GM23248 (cell line): ENCODE measurements around the gene RARA. TPM values are rescaled to one million over a fixed set of nuclear protein-coding genes. Genes with fewer than 3 reads are reported as not detected.
"Not testable (repeated sequence)": the region's sequence is repeated elsewhere in the genome, so short reads cannot be mapped to it uniquely, and the experiment has no call there.

Experiments used
- DNase-seq: peaks from one replicate; pipeline ENCODE4 v3.0.0-alpha.2; 2015
- H2AFZ ChIP-seq: fragments of 200-600 bp; sonication (generic); 2 replicates; pipeline ENCODE4 v1.6.1; 2016; ENCODE audit warnings: antibody characterized with exemption
- H3F3A ChIP-seq: fragments of 200-600 bp; sonication (generic); 2 replicates; pipeline ENCODE4 v1.6.1; 2016; ENCODE audit warnings: mild to moderate bottlenecking, antibody characterized with exemption, mixed run types; ENCODE audit not compliant: insufficient read depth
- H3K27ac ChIP-seq: fragments of 200-600 bp; sonication (generic); 2 replicates; pipeline ENCODE4 v1.5.1; 2016; ENCODE audit warnings: mild to moderate bottlenecking
- H3K27me3 ChIP-seq: fragments of 200-600 bp; sonication (generic); replicated peaks from 2 replicates; pipeline ENCODE4 v1.6.1; 2016; ENCODE audit warnings: mild to moderate bottlenecking; ENCODE audit not compliant: insufficient read depth
- H3K36me3 ChIP-seq: fragments of 200-600 bp; sonication (generic); 2 replicates; pipeline ENCODE4 v1.6.1; 2016; ENCODE audit warnings: low read depth, mild to moderate bottlenecking
- H3K4me1 ChIP-seq: fragments of 200-600 bp; sonication (generic); 2 replicates; pipeline ENCODE4 v1.6.1; 2016; ENCODE audit warnings: mild to moderate bottlenecking; ENCODE audit not compliant: insufficient read depth
- H3K4me2 ChIP-seq: fragments of 200-600 bp; sonication (generic); one replicate; pipeline ENCODE4 v1.6.1; 2016; ENCODE audit warnings: mild to moderate bottlenecking; ENCODE audit not compliant: unreplicated experiment
- H3K4me3 ChIP-seq: fragments of 200-600 bp; sonication (generic); 2 replicates; pipeline ENCODE4 v1.5.1; 2016; ENCODE audit warnings: mild to moderate bottlenecking
- H3K79me2 ChIP-seq: fragments of 200-600 bp; sonication (generic); 2 replicates; pipeline ENCODE4 v1.6.1; 2016; ENCODE audit warnings: mild to moderate bottlenecking; ENCODE audit not compliant: insufficient read depth
- H3K9ac ChIP-seq: fragments of 200-600 bp; sonication (generic); 2 replicates; pipeline ENCODE4 v1.6.1; 2016; ENCODE audit warnings: mild to moderate bottlenecking
- H3K9me2 ChIP-seq: fragments of 200-600 bp; sonication (generic); 2 replicates; pipeline ENCODE4 v1.6.1; 2016; ENCODE audit warnings: mixed run types, mild to moderate bottlenecking, moderate library complexity; ENCODE audit not compliant: insufficient read depth
- H3K9me3 ChIP-seq: fragments of 200-600 bp; sonication (generic); one replicate; pipeline ENCODE4 v1.6.1; 2017; ENCODE audit warnings: low read depth
- H4K20me1 ChIP-seq: fragments of 200-600 bp; sonication (generic); 2 replicates; pipeline ENCODE4 v1.6.0; 2016; ENCODE audit not compliant: insufficient read depth
- EZH2 ChIP-seq: fragments of 200-600 bp; sonication (generic); IDR thresholded peaks from 2 replicates; pipeline ENCODE4 v1.6.1; 2018; ENCODE audit warnings: antibody characterized with exemption, mild to moderate bottlenecking; ENCODE audit not compliant: insufficient read depth, poor library complexity, severe bottlenecking
- EZH2phosphoT487 ChIP-seq: fragments of 200-600 bp; sonication (generic); IDR thresholded peaks from 2 replicates; pipeline ENCODE4 v1.6.1; 2018; ENCODE audit warnings: antibody characterized with exemption, moderate library complexity, mild to moderate bottlenecking, low read depth; ENCODE audit not compliant: insufficient read depth
- whole genome bisulfite sequencing, 2 experiments: methylation state at CpG; one replicate each; pipeline ENCODE4 v1.1.6; 2015 to 2017; ENCODE audit warnings: low lambda C conversion rate in 2 of 2, low coverage in 1 of 2; ENCODE audit errors: missing lambda C conversion rate in 2 of 2; 5-methylcytosine and 5-hydroxymethylcytosine counted together
- in situ Hi-C: fragments of 300-500 bp; cut with MboI; formaldehyde crosslinking; loops from 2 replicates; pipeline ENCODE4 v1.15.0; 2020
- polyA plus RNA-seq: library from polyadenylated mRNA; unstranded; fragments of >200 nt; fragmentation: Nextera tagmentation; extraction: Ambion mirVana; gene quantifications from 2 replicates; pipeline ENCODE4 v1.2.1, GENCODE V29; 2016
- total RNA-seq: library from RNA; depleted of rRNA; stranded (reverse); fragments of >200 nt; shearing (Covaris generic); gene quantifications from 2 replicates; pipeline ENCODE4 v1.2.3, GENCODE V29; 2014

The RARA gene
- total and polyA plus RNA-seq, 2 experiments from 2014 or later, result 23.7 to 38.9 TPM

GRCh38 chr17:40301315-40301714 is 7.7 kb upstream of the RARA start:
- no peaks in the 10 kb centered on the region for H3K36me3 ChIP-seq
- no peak overlapping the region for H3K27ac ChIP-seq
- no peak overlapping the region for H3K4me3 ChIP-seq
- no peaks in the 10 kb centered on the region for H3K27me3 ChIP-seq
- no peak for DNase-seq
- peaks cover 37% of the 10 kb centered on the region for H3K4me1 ChIP-seq
- H3K79me2 ChIP-seq, result no peaks in the 10 kb centered on the region
- in situ Hi-C loops, result loop anchor here (10.0 kb wide), 1 partner anchor 53 kb away; no protein-coding TSS in a partner anchor
- H2AFZ ChIP-seq, result no peak overlapping the region
- H3K9ac ChIP-seq, result no peak overlapping the region
- no peak overlapping the region for H3K4me2 ChIP-seq
- peaks cover 51% of the 10 kb centered on the region for H3F3A ChIP-seq
- no peaks in the 10 kb centered on the region for H4K20me1 ChIP-seq
- WGBS, 2 experiments, result 68 to 81% methylated on average over 4 of the region's 4 CpGs
- H3K9me3 ChIP-seq, result no peaks in the 10 kb centered on the region
- no peaks in the 10 kb centered on the region for H3K9me2 ChIP-seq
- TF ChIP-seq EZH2 (no peak), EZH2phosphoT487 (no peak)

GRCh38 chr17:40303009-40303657 is 5.8 kb upstream of the RARA start:
- Histone ChIP-seq H3K4me2 (peak overlapping the region; percentile 60), H3K27me3 (no peaks in the 10 kb centered on the region), H3K79me2 (no peaks in the 10 kb centered on the region), H3K4me3 (peak overlapping the region; percentile 30), H3K4me1 (peaks cover 54% of the 10 kb centered on the region), H3F3A (peaks cover 63% of the 10 kb centered on the region), H3K9ac (peak overlapping the region; percentile 77), H4K20me1 (no peaks in the 10 kb centered on the region), H3K9me2 (no peaks in the 10 kb centered on the region), H3K9me3 (no peaks in the 10 kb centered on the region), H3K36me3 (no peaks in the 10 kb centered on the region), H2AFZ (no peak overlapping the region), H3K27ac (peak overlapping the region; percentile 97)
- TF ChIP-seq EZH2phosphoT487, result no peak
- TF ChIP-seq EZH2, result no peak
- in situ Hi-C loops, result loop anchor here (10.0 kb wide), 1 partner anchor 52 kb away; no protein-coding TSS in a partner anchor
- peak; percentile 81 for DNase-seq
- WGBS, 2 experiments, result 5 to 8% methylated on average over 4 of the region's 4 CpGs

GRCh38 chr17:40303708-40304551 is 5.0 kb upstream of the RARA start:
- WGBS, 2 experiments, result 0 to 4% methylated on average over 5 of the region's 5 CpGs

GRCh38 chr17:40304552-40304863 is 4.5 kb upstream of the RARA start:
- peak overlapping the region; percentile 60 for H3K4me2 ChIP-seq
- peaks cover 62% of the 10 kb centered on the region for H3F3A ChIP-seq
- in situ Hi-C loops, result loop anchor here (10.0 kb wide), 1 partner anchor 50 kb away; no protein-coding TSS in a partner anchor
- H3K27ac ChIP-seq, result peak overlapping the region; percentile 97
- H3K4me1 ChIP-seq, result peaks cover 63% of the 10 kb centered on the region
- H3K27me3 ChIP-seq, H3K9me2 ChIP-seq, H3K36me3 ChIP-seq, H3K79me2 ChIP-seq, H4K20me1 ChIP-seq, H3K4me3 ChIP-seq, H3K9me3 ChIP-seq, H2AFZ ChIP-seq: not testable (repeated sequence)
- peak; percentile 95 for DNase-seq
- 4 to 7% methylated on average over 5 of the region's 5 CpGs for WGBS, 2 experiments
- H3K9ac ChIP-seq, result peak overlapping the region; percentile 77

More at GRCh38 chr17:40303708-40304551, 5.0 kb upstream of the RARA start:
- H2AFZ ChIP-seq, result no peak overlapping the region
- H3K9ac ChIP-seq, result peak overlapping the region; percentile 77
- peaks cover 62% of the 10 kb centered on the region for H3F3A ChIP-seq
- peak overlapping the region; percentile 97 for H3K27ac ChIP-seq
- peak overlapping the region; percentile 60 for H3K4me2 ChIP-seq
- H3K4me3 ChIP-seq, result peak overlapping the region; percentile 30
- TF ChIP-seq EZH2phosphoT487 (no peak), EZH2 (no peak)
- no peaks in the 10 kb centered on the region for H3K9me2 ChIP-seq
- DNase-seq, result peak; percentile 96
- peaks cover 58% of the 10 kb centered on the region for H3K4me1 ChIP-seq
- H4K20me1 ChIP-seq, result no peaks in the 10 kb centered on the region
- no peaks in the 10 kb centered on the region for H3K79me2 ChIP-seq
- in situ Hi-C loops, result loop anchor here (10.0 kb wide), 1 partner anchor 51 kb away; no protein-coding TSS in a partner anchor
- no peaks in the 10 kb centered on the region for H3K36me3 ChIP-seq
- H3K9me3 ChIP-seq, result no peaks in the 10 kb centered on the region
- no peaks in the 10 kb centered on the region for H3K27me3 ChIP-seq

GRCh38 chr17:40304866-40305265 is 4.1 kb upstream of the RARA start:
- H3K9me3 ChIP-seq, H3K27me3 ChIP-seq, H4K20me1 ChIP-seq, DNase-seq, H3K9me2 ChIP-seq, H3K79me2 ChIP-seq, H3K4me3 ChIP-seq, H2AFZ ChIP-seq, H3K36me3 ChIP-seq: not testable (repeated sequence)
- in situ Hi-C loops, result loop anchor here (10.0 kb wide), 1 partner anchor 50 kb away; no protein-coding TSS in a partner anchor
- peaks cover 66% of the 10 kb centered on the region for H3K4me1 ChIP-seq
- peaks cover 62% of the 10 kb centered on the region for H3F3A ChIP-seq
- 62 to 66% methylated on average over 5 of the region's 5 CpGs for WGBS, 2 experiments
- H3K9ac ChIP-seq, result peak overlapping the region; percentile 77
- H3K4me2 ChIP-seq, result peak overlapping the region; percentile 47
- H3K27ac ChIP-seq, result peak overlapping the region; percentile 97
